Heart left ventricle (tissue), 13 donors: Measurements from ENCODE around the gene SFSWAP.

ENCODE experiments used
- POLR2A ChIP-seq, 2 donors: fragments of 450-650 bp; IDR thresholded peaks; one replicate each; pipeline ENCODE4 v1.6.1; 2017; ENCODE audit warnings: antibody characterized with exemption in 2 of 2, mild to moderate bottlenecking in 2 of 2, moderate library complexity in 2 of 2
- TF ChIP-seq, protein P1 (sequence below), 12 donors: fragments of 200-600 bp; sonication (generic) in 4 of 12; IDR thresholded peaks; one replicate each; pipeline versions ENCODE4 v1.5.0 to v1.8.0; 2018 to 2022; ENCODE audit warnings: antibody characterized with exemption in 12 of 12, mild to moderate bottlenecking in 5 of 12
- donor health status: ischemic (EF 13 %, LVEDD 7.1; RV severe dilation, severe dysfunction).
- donor health status: DM: no; HTN: yes; CAD: no.
- donor health status: DM: no; HTN: no; CAD: no.
- donor health status: ischemic (EF 25% LVEDD 6.9; RV normal size, moderate dysfunction).
- donor health status: ischemic (EF 25% LVEDD 5.7; RV mildly dilated, moderate dysfunction).
- donor health status: ischemic (EF 35%, LVEDD 5.7; RV mildly dilated, moderate dysfunction).
- donor health status: nonischemic (EF 11% LVEDD 7.7; RV severe dilation, severe dysfunction).
- donor health status: DM: yes; HTN: yes; CAD: no.
- donor health status: PGD.
- donor health status: ischemic (EF 29% LVEDD 5.4; RV normal size, mild dysfunction).
- donor health status: nonischemic (EF 23%, LVEDD 6.1; RV moderate dilation, normal function).

DNA sequence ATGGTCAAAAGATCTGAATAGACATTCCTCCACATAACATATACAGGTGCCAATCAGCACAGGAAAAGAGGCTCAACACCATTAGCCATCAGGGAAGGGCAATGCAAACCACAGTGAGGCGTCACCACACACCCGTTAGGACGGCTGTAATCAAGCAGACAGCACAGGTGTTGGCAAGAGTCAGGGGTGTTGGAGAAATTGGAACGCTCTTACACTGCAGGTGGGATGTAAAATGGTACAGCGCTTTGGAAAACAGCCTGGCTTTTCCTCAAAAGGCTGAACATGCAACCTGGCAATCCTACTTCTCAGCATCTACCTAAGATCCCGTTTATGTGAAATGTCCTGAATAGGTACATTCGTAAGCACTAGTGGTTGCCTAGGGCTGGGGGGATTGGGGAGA, 95.8 kb downstream of the SFSWAP start:
- TF ChIP-seq, protein P1, sequence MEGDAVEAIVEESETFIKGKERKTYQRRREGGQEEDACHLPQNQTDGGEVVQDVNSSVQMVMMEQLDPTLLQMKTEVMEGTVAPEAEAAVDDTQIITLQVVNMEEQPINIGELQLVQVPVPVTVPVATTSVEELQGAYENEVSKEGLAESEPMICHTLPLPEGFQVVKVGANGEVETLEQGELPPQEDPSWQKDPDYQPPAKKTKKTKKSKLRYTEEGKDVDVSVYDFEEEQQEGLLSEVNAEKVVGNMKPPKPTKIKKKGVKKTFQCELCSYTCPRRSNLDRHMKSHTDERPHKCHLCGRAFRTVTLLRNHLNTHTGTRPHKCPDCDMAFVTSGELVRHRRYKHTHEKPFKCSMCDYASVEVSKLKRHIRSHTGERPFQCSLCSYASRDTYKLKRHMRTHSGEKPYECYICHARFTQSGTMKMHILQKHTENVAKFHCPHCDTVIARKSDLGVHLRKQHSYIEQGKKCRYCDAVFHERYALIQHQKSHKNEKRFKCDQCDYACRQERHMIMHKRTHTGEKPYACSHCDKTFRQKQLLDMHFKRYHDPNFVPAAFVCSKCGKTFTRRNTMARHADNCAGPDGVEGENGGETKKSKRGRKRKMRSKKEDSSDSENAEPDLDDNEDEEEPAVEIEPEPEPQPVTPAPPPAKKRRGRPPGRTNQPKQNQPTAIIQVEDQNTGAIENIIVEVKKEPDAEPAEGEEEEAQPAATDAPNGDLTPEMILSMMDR (IDR thresholded peaks at IDR 0.05): no peak
- no peak for TF ChIP-seq POLR2A (IDR thresholded peaks at IDR 0.05)
